ENCODE data around the gene RAB14.

The RAB14 gene

GRCh38 chr9:121219530-121219929, 17.9 kb upstream of the RAB14 start:
- DNase-seq (ENCODE audit: low read depth), result no peak

- no peak for DNase-seq (ENCODE audit: low read depth)
These were observed 16.8 kb upstream of the RAB14 start for GRCh38 chr9:121218357-121219027.

DNA sequence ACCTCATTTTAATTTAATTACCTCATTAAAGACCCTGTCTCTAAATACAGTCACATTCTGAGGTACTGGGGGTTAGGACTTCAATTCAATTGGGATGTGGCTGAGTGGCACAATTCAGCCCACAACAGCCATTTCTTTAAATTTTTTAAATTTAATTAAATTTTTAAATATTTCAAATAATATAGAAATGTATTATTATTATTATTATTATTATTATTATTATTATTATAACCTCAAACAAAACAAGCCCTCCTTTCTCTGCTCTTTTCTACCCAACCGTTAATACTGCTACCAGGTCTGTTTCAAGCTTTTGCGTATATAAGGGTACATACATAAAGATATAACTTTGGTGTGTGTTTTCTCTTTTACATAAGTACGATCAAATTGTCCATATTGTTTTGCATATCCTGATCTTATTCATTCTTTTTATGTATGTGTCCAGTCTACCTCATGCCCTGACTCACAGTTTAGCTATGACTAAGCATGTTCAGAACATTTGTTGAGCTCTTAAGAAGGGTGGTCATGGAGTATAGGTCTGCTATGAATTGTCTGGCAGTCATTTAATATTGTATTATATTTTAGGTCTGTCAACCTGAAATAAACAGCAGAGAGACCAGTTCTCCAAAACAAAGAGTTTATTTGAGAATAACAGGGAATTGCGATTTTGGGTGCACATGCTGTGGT, 16.1 kb upstream of the RAB14 start:
- no peak for DNase-seq (ENCODE audit: low read depth)

DNA sequence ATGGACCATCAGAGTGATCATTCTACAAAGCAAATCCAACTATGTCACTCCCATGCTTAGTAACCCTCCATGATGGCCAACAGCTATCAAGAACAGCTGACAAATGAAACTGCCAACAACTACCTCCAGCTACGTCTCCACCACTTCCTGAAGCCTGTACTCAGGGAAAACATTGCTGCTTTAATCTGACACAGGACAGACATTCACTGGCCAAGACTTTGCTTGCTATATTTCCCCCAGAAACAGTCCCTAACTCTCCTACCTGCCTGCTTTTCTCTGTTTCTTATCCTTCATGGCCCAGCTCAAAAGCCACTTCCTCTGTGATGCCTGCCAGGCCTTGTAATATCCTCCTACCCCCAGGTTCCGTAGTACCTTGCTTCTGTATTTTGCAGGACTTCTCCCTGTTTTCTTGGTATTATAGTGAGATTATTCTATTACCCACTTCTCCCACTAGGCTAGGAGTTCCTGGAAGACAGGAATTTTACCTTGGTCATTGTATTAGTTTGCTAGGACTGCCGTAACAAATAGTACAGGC, 14.7 kb upstream of the RAB14 start:
- no peak for DNase-seq (ENCODE audit: low read depth)

GRCh38 chr9:121214005-121214404, 12.3 kb upstream of the RAB14 start:
- no peak for DNase-seq (ENCODE audit: low read depth)

DNA sequence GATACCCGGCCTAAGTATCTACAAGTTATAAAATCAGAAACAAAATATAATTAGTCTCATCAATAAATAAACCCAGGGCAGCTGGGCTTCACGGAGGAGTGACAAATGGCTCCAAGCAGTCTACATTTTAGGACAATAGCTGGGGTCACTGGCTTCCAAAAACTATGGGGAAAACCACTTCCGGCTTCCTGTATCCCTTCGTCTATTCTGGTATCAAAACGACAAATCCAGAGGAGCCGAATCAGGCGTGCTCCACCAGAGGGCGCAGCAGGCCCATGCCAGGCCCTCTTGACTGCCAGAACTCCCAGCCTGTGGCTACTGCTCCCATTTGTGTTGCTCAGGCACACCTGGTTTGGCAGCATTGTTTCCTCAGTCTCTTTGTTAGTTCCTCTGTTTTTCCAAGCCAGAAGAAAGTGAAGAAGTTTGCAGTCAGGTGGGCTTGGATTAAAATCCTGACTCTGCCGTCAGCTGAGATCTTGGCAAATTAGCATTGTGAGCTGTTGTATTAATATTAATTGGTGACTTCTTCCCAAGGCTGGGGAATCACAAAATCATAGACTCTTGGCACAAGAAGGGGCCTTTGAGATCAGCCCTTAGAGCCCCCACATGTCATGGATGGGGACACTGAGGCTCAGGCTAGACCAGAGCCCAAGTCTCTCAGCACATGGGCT, 11.6 kb upstream of the RAB14 start:
- DNase-seq (ENCODE audit: low read depth), result peak; percentile 43

- no peak for DNase-seq (ENCODE audit: low read depth)
These were observed 8.9 kb upstream of the RAB14 start for GRCh38 chr9:121210536-121210935.

- no peak for DNase-seq (ENCODE audit: low read depth)
These were observed 5.8 kb upstream of the RAB14 start for GRCh38 chr9:121207371-121207940.

- DNase-seq (ENCODE audit: low read depth), result no peak
These were observed 5.1 kb upstream of the RAB14 start for GRCh38 chr9:121206516-121207370.

DNA sequence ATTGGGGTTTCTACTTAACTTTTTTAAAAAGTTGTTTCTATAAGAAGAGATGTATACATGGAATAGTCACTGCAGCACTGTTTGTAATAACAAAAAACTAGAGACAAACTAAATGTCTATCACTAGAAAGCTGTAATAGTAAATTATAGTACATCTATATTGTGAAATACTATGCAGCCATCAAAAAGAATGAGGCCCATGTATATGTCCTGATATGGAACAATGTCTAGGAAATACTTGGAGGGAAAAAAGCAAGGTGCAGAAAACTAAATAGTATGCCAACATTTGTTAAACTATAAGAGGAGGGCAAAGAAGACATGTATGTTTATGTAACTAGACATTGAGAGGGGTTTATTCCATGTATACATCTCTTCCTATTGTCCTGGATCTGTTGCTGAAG, 2.9 kb upstream of the RAB14 start:
- no peak for DNase-seq (ENCODE audit: low read depth)

GRCh38 chr9:121204121-121204520, 2.5 kb upstream of the RAB14 start:
- DNase-seq (ENCODE audit: low read depth), result no peak

GRCh38 chr9:121201045-121201737, 478 bp downstream of the RAB14 start:
- DNase-seq (ENCODE audit: low read depth), result peak; percentile 39

DNA sequence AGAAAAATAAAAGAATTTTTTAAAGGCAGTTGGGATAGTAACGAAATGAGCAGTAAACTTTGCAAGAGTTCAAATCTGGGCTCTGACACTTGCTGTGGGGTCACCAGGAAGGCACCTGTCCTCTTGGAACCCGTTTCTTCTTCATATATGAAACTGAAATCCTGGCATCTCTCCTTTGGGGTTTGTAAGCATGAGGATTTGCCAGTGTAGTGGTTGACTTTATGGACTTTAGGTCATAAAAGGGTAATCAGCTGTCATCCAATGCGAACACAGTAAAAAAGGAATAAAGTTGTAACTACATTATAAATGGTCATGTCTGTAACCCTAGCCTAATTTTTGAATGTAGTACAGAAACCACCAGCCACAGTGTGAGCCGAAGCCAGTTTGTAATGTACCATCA, 1.3 kb downstream of the RAB14 start:
- DNase-seq (ENCODE audit: low read depth), result no peak

GRCh38 chr9:121199921-121200320, 1.7 kb downstream of the RAB14 start:
- DNase-seq (ENCODE audit: low read depth), result no peak

DNA sequence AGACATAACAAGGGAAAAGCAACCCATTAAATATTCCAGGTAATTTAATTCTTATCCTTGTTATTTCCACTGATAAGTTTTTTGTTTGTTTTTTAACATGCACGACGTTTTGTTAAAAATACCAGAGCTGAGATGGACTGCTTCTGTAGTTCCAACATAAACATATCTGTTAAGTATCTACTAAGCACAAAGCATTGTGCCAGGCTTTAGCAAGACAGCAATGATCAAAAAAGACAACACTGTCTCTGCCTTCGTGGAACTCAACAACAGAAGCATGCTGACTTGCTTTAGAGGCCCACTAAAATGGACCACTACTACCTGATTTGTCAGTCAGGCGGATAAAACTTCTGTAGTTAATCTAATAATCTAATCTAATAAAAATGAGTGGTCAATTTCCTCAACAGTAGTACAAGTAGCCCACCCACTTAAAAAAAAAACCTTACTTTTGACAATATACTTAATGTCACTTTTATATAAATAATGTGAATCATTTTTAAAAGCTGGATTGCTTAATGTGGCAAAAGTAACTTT, 3.1 kb downstream of the RAB14 start:
- no peak for DNase-seq (ENCODE audit: low read depth)

- no peak for DNase-seq (ENCODE audit: low read depth)
These were observed 4.5 kb downstream of the RAB14 start for GRCh38 chr9:121197132-121197531.

DNA sequence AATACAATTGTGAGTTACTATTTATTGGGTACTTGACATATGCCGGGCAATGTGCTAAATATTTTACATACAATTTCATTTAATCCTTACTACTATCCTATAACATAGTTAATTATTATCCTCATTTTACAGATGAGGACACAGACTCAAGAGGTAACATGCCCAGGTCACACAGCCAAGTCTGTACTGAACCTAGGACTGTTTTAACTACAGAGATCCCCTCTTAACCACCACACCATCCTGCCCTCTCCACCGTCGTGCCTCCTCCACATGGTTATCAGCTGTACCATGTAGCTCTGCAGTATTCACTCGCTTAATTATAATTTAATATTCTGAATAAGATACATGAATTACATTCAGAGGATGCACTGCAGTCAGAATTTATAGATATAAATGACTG, 5.3 kb downstream of the RAB14 start:
- DNase-seq (ENCODE audit: low read depth), result no peak

DNA sequence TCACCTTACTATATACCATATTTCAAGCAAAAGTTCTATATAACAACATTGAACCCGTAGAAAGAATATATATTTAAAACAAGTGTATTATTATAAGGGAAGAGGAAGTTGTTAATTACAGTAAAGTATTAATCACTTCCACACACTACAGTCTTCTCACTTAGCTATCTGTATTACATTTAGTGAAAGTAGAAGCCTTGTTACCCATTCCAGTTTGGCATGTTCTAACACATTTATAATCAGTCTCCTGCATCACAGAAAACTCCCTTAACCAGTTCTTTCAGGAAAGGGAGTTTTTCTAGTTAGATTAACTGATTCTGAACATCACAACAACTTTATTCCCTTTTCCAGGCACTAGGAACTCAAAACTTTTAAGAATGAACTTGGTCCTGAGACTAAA, 6.9 kb downstream of the RAB14 start:
- no peak for DNase-seq (ENCODE audit: low read depth)

- no peak for DNase-seq (ENCODE audit: low read depth)
These were observed 8.6 kb downstream of the RAB14 start for GRCh38 chr9:121192959-121193640.

GRCh38 chr9:121192518-121192917, 9.2 kb downstream of the RAB14 start:
- DNase-seq (ENCODE audit: low read depth), result no peak
